ENCODE measurements around the gene ST6GALNAC4.

DNA sequence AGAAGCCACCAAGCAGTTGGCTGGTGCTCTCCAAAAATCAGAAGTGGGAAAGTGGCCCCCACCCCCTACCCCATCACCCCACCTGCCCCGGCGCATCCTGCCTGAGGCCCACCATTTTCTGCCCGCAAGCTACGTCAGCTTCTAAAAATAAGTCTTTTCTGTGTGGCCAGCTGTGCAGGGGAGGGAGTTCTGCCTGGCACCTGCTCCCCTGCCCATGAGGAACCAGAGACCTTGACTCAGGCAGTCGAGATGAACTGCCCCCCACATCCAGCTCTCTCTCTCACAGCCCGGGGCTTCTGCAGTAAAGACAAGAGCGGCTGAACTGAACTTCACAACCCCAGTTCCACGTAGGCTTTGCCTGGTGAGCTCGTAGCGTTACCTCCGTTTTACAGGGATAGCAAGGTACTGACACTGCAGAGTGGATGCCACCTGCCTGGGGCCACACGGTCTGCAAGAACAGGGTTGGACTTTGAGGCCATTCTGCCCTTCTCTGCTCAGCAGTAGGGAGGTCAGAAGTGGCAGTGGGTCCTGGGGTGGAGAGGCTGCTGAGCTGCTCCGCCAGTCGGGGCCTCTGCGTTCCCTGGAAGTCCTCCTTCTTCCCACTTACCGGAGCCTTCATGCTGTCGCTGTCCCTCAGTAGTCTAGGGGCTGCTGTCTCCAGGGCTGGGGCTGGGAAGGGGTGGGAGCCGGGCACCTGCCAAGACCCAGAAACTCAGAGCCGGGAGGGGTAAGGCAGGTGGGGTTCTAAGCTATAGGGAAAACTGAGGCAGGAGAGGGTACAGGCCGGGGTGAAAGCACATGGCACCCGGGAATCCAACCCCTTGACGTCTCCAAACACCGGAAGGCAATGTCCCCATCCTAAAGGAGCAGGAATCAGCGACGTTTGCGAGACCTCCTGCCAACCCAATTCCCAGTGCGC, 781 bp downstream of the ST6GALNAC4 start:
- TF ChIP-seq EZH2 (IDR thresholded peaks at IDR 0.05) (no peak), POLR2AphosphoS5 (IDR thresholded peaks at IDR 0.05; ENCODE audit: borderline replicate concordance, low read depth, low read length) (no peak), FOXP2 (optimal IDR thresholded peaks at IDR 0.05; ENCODE audit: control extremely low read depth, extremely low read length, insufficient read depth) (no peak)

Data from SK-N-MC (cell line).